Left renal cortex interstitium (tissue), 4 donors: Measurements from ENCODE around the gene NOXRED1. TPM values are rescaled to one million over a fixed set of nuclear protein-coding genes. Genes with fewer than 3 reads are reported as not detected.
"Not testable (repeated sequence)": the region's sequence is repeated elsewhere in the genome, so short reads cannot be mapped to it uniquely, and the experiment has no call there.

ENCODE experiments used
- DNase-seq, 4 donors: peaks; one replicate each; pipeline ENCODE4 v3.0.0-alpha.2; 2013; ENCODE audit warnings: low read depth in 4 of 4, low spot score in 2 of 4, missing footprints in 1 of 4
- polyA plus RNA-seq, 4 donors: library from polyadenylated mRNA; unstranded; fragments of 120-200 nt; gene quantifications; one replicate each; pipeline ENCODE4 v1.2.1, GENCODE V29; 2013; ENCODE audit not compliant: insufficient read length in 4 of 4

Gene NOXRED1
- polyA plus RNA-seq: 1 to 10 TPM; 1.8 to 4.1 (median 2.6) TPM

GRCh38 chr14:77423423-77423822, at the start of gene NOXRED1:
Gene NOXRED1, minus strand, starts transcription at chr14:77423523. Its CDS starts 634 bp downstream, at chr14:77422889.
- DNase-seq: no peak

- no peak for DNase-seq
These were observed 47.0 kb upstream of the NOXRED1 start for GRCh38 chr14:77470224-77470870.

- no peak for DNase-seq
These were observed 46.2 kb upstream of the NOXRED1 start for GRCh38 chr14:77469539-77469938.

- no peak for DNase-seq
These were observed 45.8 kb upstream of the NOXRED1 start for GRCh38 chr14:77469067-77469505.

GRCh38 chr14:77467801-77468200, 44.5 kb upstream of the NOXRED1 start:
- no peak for DNase-seq

GRCh38 chr14:77459072-77459723, 35.9 kb upstream of the NOXRED1 start:
- peak in 1 of 4 donors; percentile 65 for DNase-seq

GRCh38 chr14:77458249-77458950, 35.1 kb upstream of the NOXRED1 start:
- no peak for DNase-seq

GRCh38 chr14:77457522-77458248, 34.4 kb upstream of the NOXRED1 start, which contains the start of the genes AHSA1 and VIPAS39:
Gene AHSA1, plus strand, starts transcription at chr14:77458093. Its CDS starts 97 bp downstream, at chr14:77458190.
Gene VIPAS39, minus strand, starts transcription at chr14:77457601. Its CDS starts 3,499 bp downstream, at chr14:77454102.
- peak; percentile 98 to 100 (median 98) for DNase-seq

GRCh38 chr14:77457115-77457521, 33.8 kb upstream of the NOXRED1 start:
- DNase-seq: no peak

GRCh38 chr14:77455966-77456640, 32.8 kb upstream of the NOXRED1 start:
- DNase-seq: no peak

- no peak for DNase-seq
These were observed 18.9 kb upstream of the NOXRED1 start for GRCh38 chr14:77442196-77442595.

- DNase-seq: no peak
These were observed 16.5 kb upstream of the NOXRED1 start for GRCh38 chr14:77439861-77440260.

GRCh38 chr14:77438596-77438995, 15.3 kb upstream of the NOXRED1 start:
- no peak for DNase-seq

- no peak for DNase-seq
These were observed 12.7 kb upstream of the NOXRED1 start for GRCh38 chr14:77436042-77436441.

- no peak for DNase-seq
These were observed 3.1 kb upstream of the NOXRED1 start for GRCh38 chr14:77426396-77426795.

- DNase-seq: no peak
These were observed 1.5 kb upstream of the NOXRED1 start for GRCh38 chr14:77424862-77425261.

- no peak for DNase-seq
These were observed 2.1 kb downstream of the NOXRED1 start for GRCh38 chr14:77421201-77421600.

GRCh38 chr14:77416836-77417235, 6.5 kb downstream of the NOXRED1 start:
- no peak for DNase-seq

GRCh38 chr14:77416098-77416497, 7.2 kb downstream of the NOXRED1 start:
- not testable (repeated sequence) for DNase-seq

GRCh38 chr14:77415403-77416030, 7.8 kb downstream of the NOXRED1 start:
- DNase-seq: not testable (repeated sequence)
